ENCODE measurements around the gene WNT5A.

Gene WNT5A

DNA sequence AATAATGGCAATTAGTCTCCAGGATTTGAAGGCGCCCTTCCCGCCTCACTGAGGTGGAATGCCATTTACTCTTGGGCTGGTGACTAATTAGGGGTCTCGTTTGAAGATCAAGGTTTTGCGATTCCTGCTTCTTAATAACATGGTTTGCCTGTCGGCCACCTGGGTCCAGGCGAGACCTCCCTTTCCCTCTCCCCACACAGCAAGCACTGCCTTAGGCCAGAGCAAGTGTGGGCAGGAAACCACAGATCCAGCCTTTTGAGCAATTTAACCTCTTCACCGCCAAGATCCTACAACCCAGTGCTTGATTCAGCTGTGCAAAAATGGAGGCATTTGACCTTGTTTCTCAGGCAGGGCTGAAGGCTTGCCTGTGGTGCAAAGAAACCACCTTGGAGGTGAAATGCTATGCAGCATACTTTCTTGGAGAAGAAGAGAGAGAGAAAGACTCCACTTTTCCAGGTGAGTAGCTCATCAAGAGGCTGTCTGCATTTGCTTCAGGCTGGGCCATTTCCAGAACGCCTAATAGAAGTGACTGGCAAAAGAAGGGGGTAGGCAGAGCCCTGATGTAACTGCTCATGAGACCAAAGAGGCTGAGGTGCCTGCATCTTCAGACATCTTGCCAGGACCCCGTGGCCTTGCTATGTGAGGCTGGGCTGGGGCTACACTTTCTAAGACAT lies 34.1 kb upstream of the WNT5A start:
- H3K4me3 ChIP-seq (ENCODE audit: low read depth, low read length) = no peak overlapping the region
- H3K4me1 ChIP-seq (ENCODE audit: control insufficient read depth, insufficient read depth, low read length) = peaks cover 15% of the 10 kb centered on the region
- peak; percentile 85 for TF ChIP-seq SP7 (tag by site-specific recombination; IDR thresholded peaks at IDR 0.05)
- no peak for TF ChIP-seq YY1 (tag by site-specific recombination; IDR thresholded peaks at IDR 0.05)
- no peak for TF ChIP-seq ZBTB7A (tag by site-specific recombination; IDR thresholded peaks at IDR 0.05; ENCODE audit: low read depth)
- TF ChIP-seq ZNF548 (tag by site-specific recombination; IDR thresholded peaks at IDR 0.05) = no peak
- CTCF ChIA-PET = interaction anchor here (0.6 to 0.9 kb wide), 2 partner anchors 37 to 40 kb away, joined by 3 to 4 read pairs; no protein-coding TSS in a partner anchor
- H3K27ac ChIP-seq (ENCODE audit: extremely low read depth, low read depth, low read length) = no peak overlapping the region
- no peaks in the 10 kb centered on the region for H3K36me3 ChIP-seq (ENCODE audit: control insufficient read depth in 2 of 2, insufficient read depth in 1 of 2, low read length in 2 of 2)
- POLR2A ChIA-PET = no interaction called here
- no peaks in the 10 kb centered on the region for H3K9me3 ChIP-seq (ENCODE audit: control insufficient read depth, insufficient read depth, low read depth, low read length)

GRCh38 chr3:55519019-55519418 lies 31.9 kb upstream of the WNT5A start:
- CTCF ChIA-PET = interaction anchor here (0.8 to 1.3 kb wide), 3 partner anchors 12 to 228 kb away, joined by 3 to 4 read pairs (median 3); no protein-coding TSS in a partner anchor
- H3K4me1 ChIP-seq (ENCODE audit: control insufficient read depth, insufficient read depth, low read length) = peaks cover 25% of the 10 kb centered on the region
- TF ChIP-seq ZFP69B (tag by site-specific recombination; IDR thresholded peaks at IDR 0.05) = no peak
- no peak for TF ChIP-seq ZSCAN18 (tag by site-specific recombination; IDR thresholded peaks at IDR 0.05)
- TF ChIP-seq ZNF514 (tag by site-specific recombination; IDR thresholded peaks at IDR 0.05) = no peak
- TF ChIP-seq ZNF518A (tag by site-specific recombination; conservative IDR thresholded peaks at IDR 0.05; ENCODE audit: low read depth) = no peak
- TF ChIP-seq, protein P1, sequence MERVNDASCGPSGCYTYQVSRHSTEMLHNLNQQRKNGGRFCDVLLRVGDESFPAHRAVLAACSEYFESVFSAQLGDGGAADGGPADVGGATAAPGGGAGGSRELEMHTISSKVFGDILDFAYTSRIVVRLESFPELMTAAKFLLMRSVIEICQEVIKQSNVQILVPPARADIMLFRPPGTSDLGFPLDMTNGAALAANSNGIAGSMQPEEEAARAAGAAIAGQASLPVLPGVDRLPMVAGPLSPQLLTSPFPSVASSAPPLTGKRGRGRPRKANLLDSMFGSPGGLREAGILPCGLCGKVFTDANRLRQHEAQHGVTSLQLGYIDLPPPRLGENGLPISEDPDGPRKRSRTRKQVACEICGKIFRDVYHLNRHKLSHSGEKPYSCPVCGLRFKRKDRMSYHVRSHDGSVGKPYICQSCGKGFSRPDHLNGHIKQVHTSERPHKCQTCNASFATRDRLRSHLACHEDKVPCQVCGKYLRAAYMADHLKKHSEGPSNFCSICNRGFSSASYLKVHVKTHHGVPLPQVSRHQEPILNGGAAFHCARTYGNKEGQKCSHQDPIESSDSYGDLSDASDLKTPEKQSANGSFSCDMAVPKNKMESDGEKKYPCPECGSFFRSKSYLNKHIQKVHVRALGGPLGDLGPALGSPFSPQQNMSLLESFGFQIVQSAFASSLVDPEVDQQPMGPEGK (tag by site-specific recombination; IDR thresholded peaks at IDR 0.05) = no peak
- TF ChIP-seq BCL11A (tag by site-specific recombination; IDR thresholded peaks at IDR 0.05; ENCODE audit: low read depth) = no peak
- no peak for TF ChIP-seq ZNF175 (tag by site-specific recombination; IDR thresholded peaks at IDR 0.05)
- no peak for TF ChIP-seq ZSCAN23 (tag by site-specific recombination; IDR thresholded peaks at IDR 0.05)
- TF ChIP-seq PRDM10 (tag by site-specific recombination; IDR thresholded peaks at IDR 0.05) = no peak
- TF ChIP-seq ZNF157 (tag by site-specific recombination; IDR thresholded peaks at IDR 0.05) = no peak
- no peaks in the 10 kb centered on the region for H3K36me3 ChIP-seq (ENCODE audit: control insufficient read depth in 2 of 2, insufficient read depth in 1 of 2, low read length in 2 of 2)
- H3K27ac ChIP-seq (ENCODE audit: extremely low read depth, low read depth, low read length) = no peak overlapping the region
- H3K4me3 ChIP-seq (ENCODE audit: low read depth, low read length) = no peak overlapping the region
- POLR2A ChIA-PET = no interaction called here
- H3K9me3 ChIP-seq (ENCODE audit: control insufficient read depth, insufficient read depth, low read depth, low read length) = no peaks in the 10 kb centered on the region

Measured in HEK293 (cell line).